ENCODE data around the gene IL21R.

DNA sequence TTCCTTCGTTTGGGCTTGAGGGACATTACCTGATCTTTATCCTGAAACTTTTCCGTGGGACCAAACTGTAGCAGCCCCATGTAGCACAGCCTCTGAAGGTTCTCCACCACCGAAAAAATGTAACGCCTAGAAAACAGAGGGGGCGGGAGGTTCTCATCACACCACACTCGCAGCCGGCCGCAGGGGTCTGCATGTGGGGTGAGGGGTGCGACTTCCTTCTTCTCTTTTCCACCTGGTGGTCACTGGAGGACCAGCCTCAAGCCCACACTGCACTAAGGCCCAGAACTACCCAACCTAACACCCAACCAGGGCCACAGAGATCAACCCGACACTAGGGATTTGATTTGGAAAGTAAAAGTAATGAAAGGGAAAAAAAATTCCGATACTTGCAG, 90.6 kb downstream of the IL21R start:
- TF ChIP-seq TCF3 (IDR thresholded peaks at IDR 0.05; ENCODE audit: borderline replicate concordance, insufficient read depth, low read depth, low read length) = no peak
- TF ChIP-seq EZH2 (IDR thresholded peaks at IDR 0.05; ENCODE audit: borderline replicate concordance, control insufficient read depth, low read depth, low read length) = no peak
- TF ChIP-seq EP300 (IDR thresholded peaks at IDR 0.05; ENCODE audit: borderline replicate concordance in 1 of 2, control insufficient read depth in 1 of 2, low read depth in 2 of 2, low read length in 2 of 2) = no peak
- TF ChIP-seq SP1 (IDR thresholded peaks at IDR 0.05; ENCODE audit: low read depth, low read length) = no peak
- TF ChIP-seq MAX (IDR thresholded peaks at IDR 0.05; ENCODE audit: low read depth, low read length) = no peak
- TF ChIP-seq BRCA1 (IDR thresholded peaks at IDR 0.05; ENCODE audit: low read depth, low read length) = no peak
- TF ChIP-seq RFX5 (IDR thresholded peaks at IDR 0.05; ENCODE audit: low read depth, low read length) = no peak
- TF ChIP-seq, protein P1, sequence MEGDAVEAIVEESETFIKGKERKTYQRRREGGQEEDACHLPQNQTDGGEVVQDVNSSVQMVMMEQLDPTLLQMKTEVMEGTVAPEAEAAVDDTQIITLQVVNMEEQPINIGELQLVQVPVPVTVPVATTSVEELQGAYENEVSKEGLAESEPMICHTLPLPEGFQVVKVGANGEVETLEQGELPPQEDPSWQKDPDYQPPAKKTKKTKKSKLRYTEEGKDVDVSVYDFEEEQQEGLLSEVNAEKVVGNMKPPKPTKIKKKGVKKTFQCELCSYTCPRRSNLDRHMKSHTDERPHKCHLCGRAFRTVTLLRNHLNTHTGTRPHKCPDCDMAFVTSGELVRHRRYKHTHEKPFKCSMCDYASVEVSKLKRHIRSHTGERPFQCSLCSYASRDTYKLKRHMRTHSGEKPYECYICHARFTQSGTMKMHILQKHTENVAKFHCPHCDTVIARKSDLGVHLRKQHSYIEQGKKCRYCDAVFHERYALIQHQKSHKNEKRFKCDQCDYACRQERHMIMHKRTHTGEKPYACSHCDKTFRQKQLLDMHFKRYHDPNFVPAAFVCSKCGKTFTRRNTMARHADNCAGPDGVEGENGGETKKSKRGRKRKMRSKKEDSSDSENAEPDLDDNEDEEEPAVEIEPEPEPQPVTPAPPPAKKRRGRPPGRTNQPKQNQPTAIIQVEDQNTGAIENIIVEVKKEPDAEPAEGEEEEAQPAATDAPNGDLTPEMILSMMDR (IDR thresholded peaks at IDR 0.05 in 2 of 3, conservative IDR thresholded peaks at IDR 0.05 in 1 of 3; ENCODE audit: control insufficient read depth in 2 of 3, extremely low read depth in 1 of 3, insufficient read depth in 1 of 3, low read depth in 3 of 3, low read length in 3 of 3) = no peak
- no peak for TF ChIP-seq TCF12 (IDR thresholded peaks at IDR 0.05; ENCODE audit: low read depth, low read length)
- TF ChIP-seq RELA (IDR thresholded peaks at IDR 0.05; ENCODE audit: borderline replicate concordance, partially characterized antibody) = no peak
- no peak for TF ChIP-seq NRF1 (conservative IDR thresholded peaks at IDR 0.05; ENCODE audit: low read depth, low read length)
- TF ChIP-seq FOXM1 (IDR thresholded peaks at IDR 0.05; ENCODE audit: low read depth, low read length) = no peak
- no peak for TF ChIP-seq CEBPB (IDR thresholded peaks at IDR 0.05; ENCODE audit: borderline replicate concordance in 1 of 2, low read depth in 2 of 2, low read length in 2 of 2)
